GM12891 (cell line): ENCODE measurements around the gene INSIG2.

ENCODE experiments used
- PAX5 ChIP-seq: IDR thresholded peaks from 2 replicates; pipeline ENCODE4 v1.6.1; 2011; ENCODE audit warnings: low read length, moderate library complexity, mild to moderate bottlenecking; ENCODE audit not compliant: insufficient read depth, severe bottlenecking
- POLR2A ChIP-seq: IDR thresholded peaks from 2 replicates; pipeline ENCODE4 v1.6.1; 2011; ENCODE audit warnings: low read depth, low read length, control low read depth
- POLR2AphosphoS5 ChIP-seq: IDR thresholded peaks from 2 replicates; pipeline ENCODE4 v1.6.1; 2011; ENCODE audit warnings: low read depth, low read length, control low read depth
- SPI1 ChIP-seq: IDR thresholded peaks from 2 replicates; pipeline ENCODE4 v1.6.1; 2011; ENCODE audit warnings: low read depth, low read length, control low read depth
- TAF1 ChIP-seq: IDR thresholded peaks from 2 replicates; pipeline ENCODE4 v1.6.1; 2011; ENCODE audit warnings: low read depth, low read length, control low read depth

GRCh38 chr2:118106926-118107325 is 18.7 kb downstream of the INSIG2 start:
- TF ChIP-seq POLR2A, result no peak
- TF ChIP-seq POLR2AphosphoS5, result no peak
- TF ChIP-seq PAX5, result no peak
- TF ChIP-seq TAF1, result no peak
- no peak for TF ChIP-seq SPI1
